Large intestine (tissue), 3 donors: ENCODE data around the gene PIK3C2A. TPM values are rescaled to one million over a fixed set of nuclear protein-coding genes. Genes with fewer than 3 reads are reported as not detected.

Experiments
- DNase-seq, 2 donors: peaks; one replicate each; pipeline versions ENCODE4 v3.0.0 to v3.0.0-alpha.2; 2013
- H3K27ac ChIP-seq: one replicate; pipeline ENCODE4 v1.5.1; 2013; ENCODE audit warnings: low read length
- H3K27me3 ChIP-seq: 2 replicates; pipeline ENCODE4 v1.6.1; 2013; ENCODE audit warnings: low read length; ENCODE audit not compliant: control insufficient read depth, insufficient read depth
- H3K36me3 ChIP-seq: 2 replicates; pipeline ENCODE4 v1.6.1; 2013; ENCODE audit warnings: low read length; ENCODE audit not compliant: control insufficient read depth, insufficient read depth
- H3K4me1 ChIP-seq: one replicate; pipeline ENCODE4 v1.6.1; 2013; ENCODE audit warnings: low read length; ENCODE audit not compliant: control insufficient read depth, insufficient read depth
- H3K4me3 ChIP-seq: one replicate; pipeline ENCODE4 v1.5.1; 2013; ENCODE audit warnings: low read length
- H3K9me3 ChIP-seq: one replicate; pipeline ENCODE4 v1.6.1; 2013; ENCODE audit warnings: mild to moderate bottlenecking, low read depth, low read length, moderate library complexity; ENCODE audit not compliant: control insufficient read depth
- WGBS: methylation state at CpG from one replicate; pipeline ENCODE4 v1.1.5; 2013; ENCODE audit warnings: low lambda C conversion rate; ENCODE audit not compliant: insufficient coverage; 5-methylcytosine and 5-hydroxymethylcytosine counted together
- polyA plus RNA-seq: library from polyadenylated mRNA; unstranded; fragments of 120-200 nt; gene quantifications from one replicate; pipeline ENCODE4 v1.2.1, GENCODE V29; 2013

The PIK3C2A gene
- polyA plus RNA-seq, 1 donor, result 49.8 TPM

GRCh38 chr11:17163291-17163690 lies 44.5 kb downstream of the PIK3C2A start:
- Histone ChIP-seq H3K36me3 (no peaks in the 10 kb centered on the region), H3K27me3 (no peaks in the 10 kb centered on the region), H3K4me1 (peaks cover 5% of the 10 kb centered on the region), H3K27ac (no peak overlapping the region), H3K4me3 (no peak overlapping the region), H3K9me3 (no peaks in the 10 kb centered on the region)
- WGBS, result 100% methylated on average over 2 of the region's 5 CpGs
- no peak for DNase-seq

- no peak overlapping the region for H3K27ac ChIP-seq
- 40% methylated on average over 1 of the region's 2 CpGs for WGBS
- H3K27me3 ChIP-seq, result no peaks in the 10 kb centered on the region
These were observed 45.4 kb downstream of the PIK3C2A start for GRCh38 chr11:17162376-17162775.

GRCh38 chr11:17161515-17161914 lies 46.3 kb downstream of the PIK3C2A start:
- H3K36me3 ChIP-seq, result no peaks in the 10 kb centered on the region
- no peaks in the 10 kb centered on the region for H3K9me3 ChIP-seq
- peaks cover 5% of the 10 kb centered on the region for H3K4me1 ChIP-seq
- no peak overlapping the region for H3K4me3 ChIP-seq
- 100% methylated on average over 1 of the region's 1 CpG for WGBS
- H3K27me3 ChIP-seq, result no peaks in the 10 kb centered on the region
- DNase-seq, result no peak
- H3K27ac ChIP-seq, result no peak overlapping the region

More at GRCh38 chr11:17162376-17162775, 45.4 kb downstream of the PIK3C2A start:
- no peaks in the 10 kb centered on the region for H3K9me3 ChIP-seq
- peaks cover 5% of the 10 kb centered on the region for H3K4me1 ChIP-seq
- DNase-seq, result no peak
- H3K36me3 ChIP-seq, result no peaks in the 10 kb centered on the region
- no peak overlapping the region for H3K4me3 ChIP-seq

GRCh38 chr11:17159441-17159840 lies 48.3 kb downstream of the PIK3C2A start:
- peaks cover 6% of the 10 kb centered on the region for H3K36me3 ChIP-seq
- H3K27me3 ChIP-seq, result no peaks in the 10 kb centered on the region
- H3K9me3 ChIP-seq, result no peaks in the 10 kb centered on the region
- DNase-seq, result no peak
- WGBS, result no CpG with 5 or more reads among the region's 3 CpGs
- no peaks in the 10 kb centered on the region for H3K4me1 ChIP-seq
- no peak overlapping the region for H3K4me3 ChIP-seq
- H3K27ac ChIP-seq, result no peak overlapping the region

Other genes with a start within 250 kb of the PIK3C2A start
- gene PLEKHA7, start 193.6 kb downstream of the PIK3C2A start, polyA plus RNA-seq, result 59.0 TPM
- gene RPS13, start 130.3 kb downstream of the PIK3C2A start, polyA plus RNA-seq, result 1,401 TPM
- gene NUCB2, start 68.8 kb upstream of the PIK3C2A start, polyA plus RNA-seq, result 53.7 TPM
- 20.3 TPM for gene NCR3LG1, start 143.8 kb upstream of the PIK3C2A start, polyA plus RNA-seq
- gene KCNJ11, start 180.7 kb upstream of the PIK3C2A start, polyA plus RNA-seq, result 5.4 TPM